Sciatic nerve (tissue), 2 donors: ENCODE results near the gene FTCD. TPM values are rescaled to one million over a fixed set of nuclear protein-coding genes. Genes with fewer than 3 reads are reported as not detected.
"Not testable (repeated sequence)": the region's sequence is repeated elsewhere in the genome, so short reads cannot be mapped to it uniquely, and the experiment has no call there.

ENCODE experiments used
- ATAC-seq: fragments of 200-7000 bp; cut with Tn5 transposase; one replicate; pipeline ENCODE4 v1.9.1; 2020; ENCODE audit warnings: mild to moderate bottlenecking, moderate library complexity
- DNase-seq: peaks from one replicate; pipeline ENCODE4 v3.0.0-alpha.2; 2020; ENCODE audit warnings: low spot score
- intact Hi-C: fragments of 100-400 bp; cut with DNase I; formaldehyde crosslinking; loops from one replicate; pipeline ENCODE4 v1.14.2; 2022
- total RNA-seq: library from RNA; stranded (reverse); fragmentation: NEBNext Ultra II Directional; extraction: Animal tissue kit (Norgen Biotek cat#: 25700); gene quantifications from one replicate; pipeline ENCODE4 v1.2.1, GENCODE V29; 2021
- donor health status: DM: no; HTN: no; CAD: no.
- donor health status: DM: no; HTN: no; CAD: no.

The FTCD gene
- 2.9 TPM for total RNA-seq

DNA sequence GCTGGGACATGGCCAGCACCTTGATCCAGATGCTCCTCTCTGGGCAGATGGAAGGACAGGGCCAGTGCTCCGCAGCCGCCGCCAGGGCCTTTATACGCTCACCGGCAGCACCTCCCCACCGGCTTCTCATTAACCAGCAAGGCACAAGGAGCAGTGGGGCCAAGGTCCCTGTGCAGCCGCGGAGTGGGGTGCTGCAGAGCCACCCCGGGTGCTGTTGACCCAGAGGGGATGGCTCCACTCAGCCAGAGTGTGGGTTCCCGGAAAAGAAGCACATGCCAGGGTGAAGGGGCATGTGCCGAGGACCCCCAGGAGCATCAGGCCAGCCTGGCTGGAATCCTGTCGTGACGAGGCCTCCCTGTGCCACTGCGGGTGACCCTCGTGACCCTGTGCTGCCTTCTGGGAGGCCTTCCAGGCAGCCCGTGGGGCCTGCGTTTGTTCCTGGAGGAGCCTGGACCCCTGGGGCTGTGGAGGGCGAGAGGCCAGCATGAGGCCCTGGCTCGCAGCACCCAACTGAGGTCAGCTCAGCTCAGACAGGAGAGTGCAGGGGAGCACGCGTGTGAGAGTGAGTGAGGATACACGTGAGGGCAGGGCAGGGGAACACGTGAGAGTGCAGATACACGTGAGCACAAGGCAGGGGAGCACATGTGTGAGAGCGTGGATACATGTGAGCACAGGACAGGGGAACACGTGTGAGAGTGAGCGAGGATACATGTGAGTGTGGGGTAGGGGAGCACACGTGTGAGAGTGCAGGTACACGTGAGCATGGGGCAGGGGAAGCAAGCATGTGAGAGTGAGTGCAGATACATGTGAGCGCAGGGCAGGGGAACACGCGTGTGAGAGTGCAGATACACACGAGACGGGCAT lies at the start of gene FTCD:
TSS of gene FTCD (minus strand) at position 66 of the 864 bp plus-strand sequence. CDS start at position 10, 56 bp downstream.
- ATAC-seq (no peak), DNase-seq (peak; percentile 53)
- intact Hi-C loops: no loop called here

DNA sequence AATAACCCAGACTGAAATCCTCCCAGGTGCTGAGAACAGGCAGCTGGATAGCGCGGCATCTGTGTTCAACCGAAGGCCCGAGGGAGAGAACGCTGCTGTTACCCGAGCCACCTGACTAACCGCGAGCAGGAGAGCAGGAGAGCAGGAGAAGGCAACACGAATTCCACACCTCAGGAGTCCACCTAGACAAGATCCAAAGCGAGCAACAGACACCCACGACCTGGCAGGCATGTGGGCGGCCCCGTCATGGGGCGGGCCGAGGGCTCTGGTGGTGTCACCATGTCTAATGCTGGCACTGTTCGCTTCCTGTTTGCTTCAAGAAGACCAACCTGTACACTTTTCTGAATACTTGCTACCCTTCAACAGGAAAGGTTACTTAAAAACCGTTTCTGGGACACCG lies 49.8 kb upstream of the FTCD start:
- no peak for ATAC-seq
- DNase-seq: no peak
- intact Hi-C loops: no loop called here

- intact Hi-C loops: no loop called here
- no peak for ATAC-seq
- no peak for DNase-seq
These were observed 47.8 kb upstream of the FTCD start for GRCh38 chr21:46203203-46203600.

DNA sequence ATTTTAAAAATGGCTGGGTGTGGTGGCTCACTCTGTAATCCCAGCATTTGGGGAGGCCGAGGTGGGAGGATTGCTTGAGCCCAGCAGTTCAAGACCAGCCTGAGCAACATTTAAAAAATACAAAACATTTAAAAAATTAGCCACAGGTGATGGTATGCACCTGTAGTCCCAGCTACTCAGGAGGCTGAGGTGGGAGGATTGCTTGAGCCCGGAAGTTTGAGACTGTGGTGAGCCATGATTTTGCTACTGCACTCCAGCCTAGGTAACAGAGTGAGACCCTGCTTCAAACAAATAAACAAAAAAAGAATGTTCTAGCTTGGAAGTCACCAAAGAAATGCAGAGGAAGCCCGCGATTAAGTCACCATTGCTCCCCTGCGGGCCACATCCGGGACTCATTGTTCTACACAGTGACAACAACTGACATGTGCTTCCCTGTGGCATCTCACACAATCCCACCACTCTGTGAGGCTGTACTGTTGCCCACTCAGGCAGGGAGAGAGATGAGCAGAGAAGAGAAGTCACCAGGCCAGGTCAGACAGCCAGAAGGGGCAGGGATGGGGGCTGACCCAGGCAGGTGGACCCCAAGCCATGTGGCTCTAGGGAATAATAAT lies 47.3 kb upstream of the FTCD start:
- intact Hi-C loops: no loop called here
- no peak for ATAC-seq
- no peak for DNase-seq

- ATAC-seq, DNase-seq, intact Hi-C loops: not testable (repeated sequence)
These were observed 45.8 kb upstream of the FTCD start for GRCh38 chr21:46200877-46201803.

- DNase-seq (no peak), ATAC-seq (no peak)
- intact Hi-C loops: no loop called here
These were observed 44.3 kb upstream of the FTCD start for GRCh38 chr21:46199436-46200373.

- intact Hi-C loops: no loop called here
- DNase-seq: peak; percentile 42
- ATAC-seq: no peak
These were observed 41.4 kb upstream of the FTCD start for GRCh38 chr21:46196733-46197132.

DNA sequence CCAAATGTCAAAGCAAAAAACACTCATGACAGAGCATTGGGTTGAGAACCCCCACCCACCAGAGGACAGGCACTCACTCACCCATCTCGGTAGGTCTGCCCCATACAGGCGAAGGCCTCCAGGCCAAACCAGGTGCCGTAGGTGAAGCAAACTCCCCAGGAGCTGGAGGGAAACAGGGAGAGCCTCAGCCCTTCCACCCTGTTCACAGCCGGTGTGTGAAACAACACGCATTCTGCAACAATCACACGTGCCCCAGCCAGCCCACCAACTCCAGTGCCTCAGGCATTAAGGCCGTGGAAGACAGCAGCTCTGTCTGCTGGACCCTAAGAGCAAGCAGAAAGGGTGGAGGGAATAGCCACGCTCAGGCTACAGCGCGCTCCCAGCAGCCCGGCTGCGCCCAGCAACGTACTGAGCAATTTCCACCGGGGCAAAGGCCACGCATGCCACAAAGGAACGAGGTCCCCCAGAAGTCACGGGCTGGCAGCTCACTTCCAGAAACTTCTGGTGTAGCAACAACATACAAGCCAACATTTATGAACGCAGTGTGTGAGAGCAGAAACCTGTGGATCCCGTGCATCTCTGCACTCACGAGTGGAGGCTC lies 40.3 kb upstream of the FTCD start:
- intact Hi-C loops: no loop called here
- DNase-seq (peak; percentile 47), ATAC-seq (no peak)

- ATAC-seq: no peak
- intact Hi-C loops: no loop called here
- peak; percentile 44 for DNase-seq
These were observed 39.3 kb upstream of the FTCD start for GRCh38 chr21:46194374-46195334.

DNA sequence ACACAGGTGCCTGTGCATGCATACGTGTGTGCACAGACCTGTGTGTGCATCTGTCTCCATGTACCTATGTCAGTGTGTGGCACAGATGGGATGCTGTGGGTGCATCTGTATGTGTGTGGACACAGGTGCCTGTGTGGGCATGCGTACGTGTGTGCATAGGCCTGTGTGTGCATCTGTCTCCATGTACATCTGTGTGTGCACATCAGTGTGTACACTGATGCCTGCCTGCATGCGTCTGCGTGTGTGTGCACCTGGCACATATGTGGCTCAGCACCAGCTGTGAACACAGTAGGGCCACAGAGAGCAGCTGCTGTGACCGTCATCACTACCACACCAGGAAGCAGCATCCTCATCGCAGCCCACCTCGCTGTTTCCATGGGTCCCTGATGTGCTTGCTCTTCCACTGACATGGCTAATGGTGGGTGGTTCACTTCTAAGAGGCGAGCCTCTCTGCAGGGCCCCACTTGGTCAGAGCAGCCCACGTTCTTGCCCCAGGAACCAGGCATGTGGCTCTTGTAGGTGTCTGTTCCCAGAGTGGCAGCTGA lies 38.5 kb upstream of the FTCD start:
- intact Hi-C loops: no loop called here
- DNase-seq (no peak), ATAC-seq (no peak)

GRCh38 chr21:46191686-46192575 lies 36.6 kb upstream of the FTCD start:
- intact Hi-C loops: no loop called here
- ATAC-seq (no peak), DNase-seq (peak; percentile 56)

DNA sequence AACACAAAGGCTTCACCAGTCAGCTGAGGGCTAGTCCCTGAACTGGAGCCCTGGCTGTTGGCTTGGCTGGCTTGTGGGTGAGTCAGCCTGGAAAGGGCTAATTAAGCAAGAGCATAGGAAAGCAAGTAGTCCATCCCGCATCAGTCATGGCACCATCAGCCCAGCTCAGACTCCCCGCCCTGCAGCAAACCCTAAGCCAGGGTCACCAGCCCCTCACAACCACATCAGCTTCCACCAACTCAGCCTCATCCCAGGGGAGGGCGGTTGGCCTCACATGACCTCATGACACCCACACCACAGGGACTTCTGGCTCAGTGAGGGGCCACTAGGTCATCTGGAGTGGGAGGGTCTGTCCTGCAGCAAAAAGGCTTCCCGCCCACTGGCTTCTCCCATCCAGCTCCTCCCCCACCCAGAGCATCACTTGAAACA lies 35.9 kb upstream of the FTCD start:
- intact Hi-C loops: no loop called here
- ATAC-seq (peak; percentile 33), DNase-seq (peak; percentile 47)

DNA sequence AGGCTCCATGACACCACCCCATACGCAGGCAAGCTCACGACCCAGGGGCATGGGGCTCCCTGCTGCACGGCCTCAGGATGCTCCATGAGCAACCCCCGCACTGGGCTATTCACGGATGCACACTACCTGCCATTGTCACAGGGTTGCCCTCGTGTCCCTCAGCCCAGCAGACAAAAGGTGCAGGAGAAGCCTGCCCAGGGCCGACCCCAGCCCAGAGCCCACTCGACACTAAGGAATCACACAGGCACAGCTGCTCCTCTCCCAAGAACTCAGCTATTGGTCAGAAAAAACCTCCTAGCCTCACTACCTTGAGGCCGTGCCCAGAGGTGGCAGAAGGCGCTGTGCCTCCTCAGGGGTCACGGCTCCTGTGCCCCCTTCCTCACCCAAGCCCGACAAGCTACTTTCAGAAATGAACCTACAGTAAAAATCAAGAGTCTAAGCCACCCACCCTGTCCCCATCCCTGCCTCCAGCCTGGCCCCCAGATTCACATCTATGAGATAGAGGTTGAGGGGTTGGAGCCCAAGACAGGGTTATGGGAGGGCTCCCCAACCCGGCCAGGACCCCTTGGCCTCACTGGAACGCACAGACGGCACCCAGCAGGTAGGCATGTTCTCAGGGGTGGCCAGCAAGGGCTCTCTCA lies 35.2 kb upstream of the FTCD start:
- peak; percentile 48 for DNase-seq
- ATAC-seq: no peak
- intact Hi-C loops: no loop called here

DNA sequence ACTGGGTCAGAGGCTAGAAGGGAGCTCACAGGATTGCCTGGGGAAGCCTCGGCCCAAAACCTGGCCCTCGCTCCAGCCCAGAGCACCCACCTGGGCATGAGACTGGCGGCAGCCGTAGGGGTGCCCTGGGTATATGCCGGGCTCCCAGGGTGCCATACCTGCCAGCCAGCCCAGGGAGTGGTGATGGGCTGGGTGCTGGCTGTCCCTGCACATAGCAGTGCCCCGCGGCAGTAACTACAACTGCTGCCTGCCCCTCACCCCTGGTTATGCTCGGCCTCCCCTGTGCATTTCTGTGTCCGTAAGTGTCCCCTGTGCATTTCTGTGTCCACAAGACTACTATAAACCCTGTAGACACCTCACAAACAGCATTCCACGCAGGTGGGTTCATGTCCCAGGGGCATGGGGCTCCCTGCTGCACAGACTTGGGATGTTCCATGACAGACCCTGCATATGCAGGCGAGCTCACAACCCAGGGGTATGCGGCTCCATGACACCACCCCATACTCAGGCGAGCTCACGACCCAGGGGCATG lies 34.6 kb upstream of the FTCD start:
- ATAC-seq: no peak
- DNase-seq: no peak
- intact Hi-C loops: no loop called here
